Psoas muscle (tissue), 8 donors: Measurements from ENCODE around the gene COL8A2. TPM values are rescaled to one million over a fixed set of nuclear protein-coding genes. Genes with fewer than 3 reads are reported as not detected.

Experiments used
- ATAC-seq, 4 donors: fragments of 200-7000 bp; cut with Tn5 transposase; one replicate each; pipeline ENCODE4 v1.9.1; 2020; ENCODE audit warnings: moderate library complexity in 3 of 4, mild to moderate bottlenecking in 2 of 4
- DNase-seq, 2 donors: peaks; one replicate each; pipeline ENCODE4 v3.0.0-alpha.2; 2020
- H3K27ac ChIP-seq: fragments of 200-600 bp; one replicate; pipeline ENCODE4 v1.8.0; 2022
- H3K27me3 ChIP-seq, 3 donors: fragments of 200-600 bp in 1 of 3; one replicate each; pipeline versions ENCODE4 v1.6.1 to v1.8.0; 2013 to 2022; ENCODE audit warnings: low read length in 2 of 3, mild to moderate bottlenecking in 2 of 3, moderate library complexity in 1 of 3; ENCODE audit not compliant: insufficient read depth in 3 of 3
- H3K36me3 ChIP-seq, 2 donors: fragments of 200-600 bp in 1 of 2; one replicate each; pipeline versions ENCODE4 v1.6.1 to v1.8.0; 2013 to 2022; ENCODE audit warnings: low read depth in 1 of 2, mild to moderate bottlenecking in 1 of 2, moderate library complexity in 1 of 2; ENCODE audit not compliant: insufficient read depth in 1 of 2
- H3K4me1 ChIP-seq: fragments of 200-600 bp; one replicate; pipeline ENCODE4 v1.8.0; 2022
- H3K4me3 ChIP-seq: fragments of 200-600 bp; one replicate; pipeline ENCODE4 v1.8.0; 2022; ENCODE audit warnings: mild to moderate bottlenecking
- H3K9me3 ChIP-seq: fragments of 200-600 bp; one replicate; pipeline ENCODE4 v1.8.0; 2022
- CTCF ChIP-seq: fragments of 200-600 bp; IDR thresholded peaks from one replicate; pipeline ENCODE4 v1.8.0; 2022; ENCODE audit warnings: antibody characterized with exemption
- WGBS, 3 donors: extraction: QIAGEN DNeasy Blood & Tissue Kit; methylation state at CpG; one replicate each; pipeline versions ENCODE4 v1.1.6 to v1.1.7; 2013; 5-methylcytosine and 5-hydroxymethylcytosine counted together
- intact Hi-C, 2 donors: fragments of 100-400 bp; cut with DNase I; formaldehyde crosslinking; loops; one replicate each; pipeline versions ENCODE4 v1.11.0 to v1.14.2; 2022
- polyA plus RNA-seq, 3 donors: library from polyadenylated mRNA; stranded (reverse); fragments of 200-250 nt; gene quantifications; one replicate each; pipeline ENCODE4 v1.2.3, GENCODE V29; 2013
- total RNA-seq, 4 donors: library from RNA; stranded (reverse); fragmentation: NEBNext Ultra II Directional in 2 of 4; extraction: Animal tissue kit (Norgen Biotek cat#: 25700) in 2 of 4; gene quantifications; one replicate each; pipeline versions ENCODE4 v1.2.1 to v1.2.4, GENCODE V29; 2021 to 2023
- donor health status: healthy with polysubstance abuse.
- donor health status: DM: no; HTN: no; CAD: no; lungs with moderate emphysema.
- donor health status: Bipolar disorder and iron deficiency.
- donor health status: healthy.
- donor health status: DM: yes; HTN: yes; CAD: no.
- donor health status: DM: no; HTN: no; CAD: no.
- donor health status: DM: no; HTN: no; CAD: no.
- donor health status: DM: yes; HTN: yes; CAD: no.

The COL8A2 gene
- total and polyA plus RNA-seq, 7 donors = 0.06 to 0.41 (median 0.15) TPM

- no peaks in the 10 kb centered on the region for H3K9me3 ChIP-seq
- ATAC-seq = no peak
- TF ChIP-seq CTCF = no peak
- DNase-seq = peak in 1 of 2 donors; percentile 63
- intact Hi-C loops = loop anchor here in 1 of 2 donors (10.0 kb wide), 1 partner anchor 233 kb away; the partner anchor contains the start of gene STK40
- peaks cover 0 to 7% of the 10 kb centered on the region in 2 donors for H3K36me3 ChIP-seq
- 40 to 54% (median 54%) methylated on average over 3 of the region's 3 CpGs for WGBS, 3 donors
- H3K4me1 ChIP-seq = peaks cover 44% of the 10 kb centered on the region
- H3K4me3 ChIP-seq = no peak overlapping the region
- H3K27me3 ChIP-seq = no peaks in the 10 kb centered on the region
- H3K27ac ChIP-seq = peak overlapping the region; percentile 93
Measured at GRCh38 chr1:36151845-36152203, 26.8 kb upstream of the COL8A2 start.

GRCh38 chr1:36151134-36151844 is 26.3 kb upstream of the COL8A2 start:
- no peaks in the 10 kb centered on the region for H3K9me3 ChIP-seq
- H3K4me3 ChIP-seq = peak overlapping the region; percentile 28
- H3K27ac ChIP-seq = peak overlapping the region; percentile 93
- peaks cover 0 to 10% of the 10 kb centered on the region in 2 donors for H3K36me3 ChIP-seq
- 6 to 10% (median 9%) methylated on average over 1 of the region's 1 CpG for WGBS, 3 donors
- ATAC-seq (no peak), DNase-seq (no peak)
- H3K4me1 ChIP-seq = peaks cover 44% of the 10 kb centered on the region
- no peak for TF ChIP-seq CTCF
- H3K27me3 ChIP-seq = no peaks in the 10 kb centered on the region
- intact Hi-C loops = loop anchor here in 1 of 2 donors (10.0 kb wide), 1 partner anchor 234 kb away; the partner anchor contains the start of gene STK40

GRCh38 chr1:36150296-36151133 is 25.5 kb upstream of the COL8A2 start:
- Histone ChIP-seq H3K4me3 (peak overlapping the region; percentile 28), H3K27me3 (no peaks in the 10 kb centered on the region), H3K9me3 (no peaks in the 10 kb centered on the region), H3K4me1 (peaks cover 44% of the 10 kb centered on the region), H3K27ac (peak overlapping the region; percentile 93), H3K36me3 (peaks cover 0 to 10% of the 10 kb centered on the region in 2 donors)
- intact Hi-C loops = loop anchor here in 1 of 2 donors (10.0 kb wide), 1 partner anchor 234 kb away; the partner anchor contains the start of gene STK40
- DNase-seq = peak; percentile 93 to 96
- TF ChIP-seq CTCF = no peak
- WGBS, 3 donors = 1 to 3% (median 1%) methylated on average over 12 of the region's 12 CpGs
- peak; percentile 76 to 81 (median 78) for ATAC-seq

- H3K36me3 ChIP-seq = peaks cover 0 to 10% of the 10 kb centered on the region in 2 donors
- no peaks in the 10 kb centered on the region for H3K9me3 ChIP-seq
- H3K27me3 ChIP-seq = no peaks in the 10 kb centered on the region
- intact Hi-C loops = loop anchor here (1.0 to 10.0 kb wide), 4 partner anchors 38 to 272 kb away; partner anchors contain the start of gene STK40 (in 1 of the 2)
- no peak for DNase-seq
- ATAC-seq = no peak
- H3K27ac ChIP-seq = peak overlapping the region; percentile 93
- H3K4me1 ChIP-seq = peaks cover 43% of the 10 kb centered on the region
- peak overlapping the region; percentile 3 for H3K4me3 ChIP-seq
- WGBS, 3 donors = 7 to 22% (median 15%) methylated on average over 6 of the region's 6 CpGs
- no peak for TF ChIP-seq CTCF
Measured at GRCh38 chr1:36149973-36150295, 24.9 kb upstream of the COL8A2 start.
